Measurements from ENCODE around the gene PRLHR. TPM values are rescaled to one million over a fixed set of nuclear protein-coding genes. Genes with fewer than 3 reads are reported as not detected.

Gene PRLHR
- polyA plus RNA-seq, 3 donors, result 0.01 to 0.09 TPM; not detected in 1

Other genes with a start within 250 kb of the PRLHR start
- 1 to 10 TPM; 4.1 to 8.7 (median 7.6) TPM for gene CACUL1, start 159.3 kb upstream of the PRLHR start, polyA plus RNA-seq

All from adipose tissue (tissue), 3 donors.